Islet precursor cell (in vitro differentiated cells): ENCODE data around the gene DNLZ.

Source experiments
- DNase-seq: peaks from one replicate; pipeline ENCODE4 v3.0.0-alpha.2; 2018

DNLZ gene

DNA sequence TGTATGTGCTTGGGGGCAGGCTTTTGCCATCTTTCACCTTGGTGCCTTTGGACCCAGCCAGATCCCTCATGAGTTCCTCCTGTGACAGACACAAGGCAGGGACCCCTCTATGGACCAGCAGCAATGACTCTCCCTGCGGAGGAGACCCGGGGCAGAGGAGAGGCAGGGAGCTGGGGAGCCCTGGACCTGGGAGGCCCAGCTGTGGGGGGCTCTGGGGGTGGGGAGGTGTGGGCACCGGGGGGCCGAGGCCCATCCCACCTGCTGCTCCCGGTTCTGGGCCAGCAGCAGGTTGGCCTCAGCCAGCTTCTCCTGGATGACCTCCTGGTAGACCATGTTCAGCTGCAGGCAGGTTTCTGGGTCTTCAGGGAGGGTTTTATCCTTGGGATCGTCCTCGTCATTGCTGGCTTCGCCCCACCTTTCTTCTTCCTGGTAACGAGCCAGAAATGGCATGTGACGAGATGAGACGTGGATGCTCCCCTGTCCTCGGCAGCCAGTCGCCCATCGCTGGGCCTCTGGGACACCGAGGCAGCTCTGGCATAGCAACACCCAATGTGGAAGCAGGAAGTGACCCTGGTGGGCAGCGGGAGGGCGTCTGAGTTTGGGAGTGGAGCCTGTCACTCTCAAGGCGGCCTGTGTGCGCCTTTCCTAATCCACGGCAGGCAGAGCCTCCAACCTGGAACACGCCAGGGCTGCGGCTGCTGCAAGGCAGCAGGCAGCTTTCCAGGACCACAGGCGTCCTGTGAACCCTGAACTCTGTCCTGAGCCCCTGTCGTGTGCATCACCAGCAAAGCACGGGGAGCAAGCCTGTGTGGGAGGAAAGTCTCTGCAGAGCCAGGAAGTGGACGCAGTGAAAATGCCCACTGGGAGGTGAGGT is 32.0 kb upstream of the DNLZ start:
- no peak for DNase-seq

DNA sequence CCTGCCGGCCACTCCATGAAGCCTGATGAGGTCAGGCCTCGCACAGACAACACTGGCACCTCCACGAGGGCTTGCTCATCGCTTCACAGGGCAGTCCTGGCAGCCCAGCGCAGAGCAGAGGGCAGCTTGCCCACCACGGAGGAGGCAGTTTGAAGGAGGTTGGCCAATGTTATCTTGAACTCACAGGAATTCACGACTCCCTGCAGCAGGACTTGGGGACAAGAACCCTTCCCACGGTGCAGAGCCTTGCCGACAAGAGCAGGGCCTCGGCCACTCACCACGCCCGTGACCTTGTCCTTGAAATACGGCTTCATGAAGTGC is 31.4 kb upstream of the DNLZ start:
- no peak for DNase-seq

DNA sequence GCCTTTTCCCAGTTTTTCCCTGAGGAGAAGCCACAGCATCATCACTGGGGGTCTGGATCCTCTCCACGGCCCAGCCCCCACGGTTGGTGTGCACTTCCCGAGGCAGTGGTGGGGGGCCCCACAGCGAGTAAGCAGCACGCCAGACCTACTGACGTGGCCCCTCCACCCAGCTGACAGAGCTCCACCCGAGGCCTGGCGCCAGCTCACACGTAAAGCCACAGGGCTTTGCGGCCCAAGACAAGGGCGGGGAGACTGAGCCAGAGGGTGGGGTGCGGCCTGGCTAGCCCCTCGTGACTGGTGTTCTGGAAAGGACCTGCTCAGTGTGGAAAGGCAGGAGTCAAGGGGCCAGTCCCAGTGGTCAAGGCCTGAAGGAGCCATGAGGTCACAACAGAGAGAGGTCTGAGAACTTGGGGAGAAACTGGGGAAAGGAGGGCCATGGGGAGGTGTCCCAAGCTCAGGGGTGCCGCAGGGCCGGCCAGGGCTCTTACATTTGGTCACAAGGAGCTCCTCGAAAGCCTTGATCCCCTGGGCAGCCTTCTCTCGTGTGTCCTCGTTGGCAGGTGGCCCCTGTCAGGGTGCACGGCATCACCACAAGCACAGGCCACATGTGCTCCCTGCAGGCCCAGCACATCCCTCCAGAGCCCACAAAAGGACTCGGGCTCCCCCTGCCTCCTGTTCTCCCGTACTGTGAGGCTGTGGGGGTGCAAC is 30.9 kb upstream of the DNLZ start:
- no peak for DNase-seq

DNA sequence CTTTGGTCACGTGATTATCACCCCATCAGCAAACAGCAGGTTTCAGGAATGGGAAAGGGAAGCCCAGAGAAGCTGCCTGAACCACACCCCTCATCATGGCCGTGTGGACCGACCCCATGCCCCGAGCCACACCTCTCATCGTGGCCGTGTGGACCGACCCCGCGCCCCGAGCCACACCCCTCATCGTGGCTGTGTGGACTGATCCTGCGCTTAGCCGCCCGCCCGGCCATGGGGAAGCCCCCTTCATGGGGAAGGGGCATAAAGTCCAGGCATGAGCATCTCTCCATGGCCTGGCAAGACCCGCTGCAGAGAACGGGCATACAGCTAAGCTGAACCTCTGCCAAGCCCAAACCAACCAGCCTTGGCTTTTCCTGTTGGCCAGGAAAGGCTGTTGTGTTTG is 30.0 kb upstream of the DNLZ start:
- no peak for DNase-seq

DNA sequence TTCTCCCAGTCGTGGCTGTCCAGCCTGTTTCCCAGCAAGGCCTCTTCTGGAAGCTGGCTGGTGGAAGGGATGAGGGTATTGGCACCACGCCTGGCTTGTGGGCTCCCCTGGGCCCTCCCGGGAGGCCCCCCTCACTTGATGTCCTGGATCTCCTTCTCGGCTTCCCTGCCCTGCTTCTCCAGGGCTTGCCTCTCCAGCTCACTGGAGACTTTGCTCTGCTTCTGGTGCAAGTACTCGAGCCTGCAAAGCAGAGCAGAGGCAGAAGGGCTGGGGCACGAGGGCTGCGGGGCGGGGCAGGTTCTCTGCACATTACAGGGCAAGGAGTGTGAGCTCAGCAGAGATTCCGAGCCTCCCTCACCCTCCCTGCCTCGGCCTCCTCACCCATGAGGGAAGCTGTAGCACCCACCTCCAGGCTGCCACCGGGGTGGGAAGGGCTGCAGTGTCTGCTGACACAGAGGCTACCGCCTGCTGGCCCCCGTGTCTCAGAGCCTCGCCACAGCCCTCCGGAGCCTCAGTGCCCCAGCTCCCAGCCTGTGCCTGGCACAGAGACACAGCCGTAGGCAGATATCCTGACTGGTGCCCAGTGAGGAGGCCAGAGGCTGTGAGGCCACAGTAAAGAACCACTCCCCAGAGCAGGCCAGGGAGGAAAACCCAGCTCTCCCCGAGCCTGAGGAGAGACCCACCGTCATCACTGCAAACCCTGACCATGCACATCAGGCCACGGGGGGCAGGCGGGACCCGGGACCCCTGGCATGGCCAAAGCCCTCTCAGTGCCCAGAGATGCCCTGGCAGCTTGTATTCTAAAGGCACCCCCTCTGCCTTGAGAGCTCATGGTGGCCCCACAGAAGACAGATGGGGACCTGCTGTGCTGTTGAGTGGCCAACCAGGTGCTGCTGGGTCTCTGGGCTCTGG is 29.2 kb upstream of the DNLZ start:
- DNase-seq = no peak

DNA sequence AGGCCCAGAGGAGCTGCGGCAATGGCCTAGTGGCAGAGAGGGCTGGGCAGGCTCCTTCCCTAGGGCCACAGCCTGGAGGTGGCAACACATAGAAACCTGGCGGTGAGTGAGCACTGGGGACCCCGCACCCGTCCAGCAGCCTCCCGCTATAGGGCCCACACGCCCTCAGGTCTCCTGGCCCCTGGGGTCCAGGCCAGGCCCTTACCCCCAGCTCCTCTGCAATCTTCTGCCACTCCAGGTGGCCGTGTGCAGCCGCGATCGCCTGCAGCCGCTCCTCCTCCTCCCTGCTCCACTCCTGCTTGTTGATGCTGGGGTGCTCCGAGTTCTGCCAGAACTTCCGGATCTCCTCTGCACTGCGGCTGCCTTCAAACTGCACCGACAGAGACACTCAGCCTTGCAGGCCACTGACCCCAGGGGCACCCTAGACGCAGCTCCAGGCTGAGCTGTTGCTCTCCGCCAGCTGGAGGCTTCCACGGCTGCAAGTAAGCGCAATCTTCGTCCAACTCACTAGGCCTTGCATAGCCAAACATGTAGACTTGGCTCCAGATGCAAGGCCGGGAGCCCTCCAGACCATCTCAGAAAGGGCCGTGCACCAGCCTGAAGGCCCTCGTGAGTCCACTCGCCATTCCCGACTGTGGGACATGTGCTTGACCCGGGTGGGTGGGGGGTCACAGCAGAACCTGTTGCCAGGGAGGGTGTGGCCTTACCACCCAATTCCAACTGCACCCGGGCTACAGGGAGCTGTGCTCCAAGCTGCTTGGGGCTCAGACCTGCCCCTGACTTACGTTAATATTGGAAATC is 28.4 kb upstream of the DNLZ start:
- no peak for DNase-seq

DNA sequence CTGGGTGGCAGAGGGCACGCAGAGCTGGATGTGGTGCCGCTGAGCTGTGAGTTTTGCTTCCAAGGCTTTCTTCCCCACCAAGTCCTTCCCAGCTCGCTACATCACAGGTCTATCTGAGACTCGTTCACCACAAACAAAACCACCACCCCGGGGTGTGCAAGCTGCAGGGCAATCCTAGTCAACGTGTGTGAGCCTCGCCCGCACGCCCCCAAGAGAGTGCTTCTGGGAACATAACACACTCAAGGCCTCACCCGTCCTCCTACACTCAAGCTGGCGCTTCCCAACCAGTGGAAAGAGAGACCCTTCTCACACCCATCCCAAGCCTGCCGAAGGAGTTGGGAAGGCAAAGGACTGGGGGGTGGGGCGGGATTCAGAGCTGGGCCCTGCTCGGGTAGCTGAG is 25.9 kb upstream of the DNLZ start:
- DNase-seq = peak; percentile 52

DNA sequence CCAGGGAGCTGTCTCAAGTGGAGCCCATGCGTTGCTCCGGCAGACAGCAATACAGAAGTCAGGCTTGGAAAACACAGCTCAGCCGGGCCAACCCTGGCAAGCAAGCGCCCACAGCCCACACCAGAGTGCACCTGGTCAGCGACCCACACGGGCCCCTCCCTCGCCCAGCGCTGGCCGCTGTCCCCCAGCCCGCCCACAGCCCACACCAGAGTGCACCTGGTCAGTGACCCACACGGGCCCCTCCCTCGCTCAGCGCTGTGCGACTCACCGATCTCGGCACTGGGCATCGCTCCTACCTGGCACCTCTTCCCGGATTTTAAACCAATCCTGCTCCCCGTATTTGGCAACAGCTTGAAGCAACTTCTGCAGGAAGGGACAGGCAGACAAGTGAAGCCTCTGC is 23.7 kb upstream of the DNLZ start:
- no peak for DNase-seq

DNA sequence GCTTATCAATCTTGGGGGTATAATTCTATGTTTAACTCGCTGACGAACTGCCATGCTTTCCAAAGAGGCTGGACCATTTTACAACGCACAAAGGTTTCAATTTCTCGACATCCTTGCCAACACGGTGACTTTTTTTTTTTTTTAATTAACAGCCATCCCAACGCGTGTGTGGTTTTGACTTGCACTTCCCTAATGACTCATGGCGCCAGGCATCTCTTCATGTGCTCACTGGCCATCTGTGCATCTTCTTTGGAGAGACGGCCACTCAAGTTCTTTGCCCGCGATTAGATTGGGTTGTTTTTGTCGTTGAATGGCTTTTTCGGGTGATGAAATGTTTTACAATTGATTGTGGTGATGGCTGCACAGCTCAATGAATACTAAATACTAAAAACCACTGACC is 22.5 kb upstream of the DNLZ start:
- no peak for DNase-seq

DNA sequence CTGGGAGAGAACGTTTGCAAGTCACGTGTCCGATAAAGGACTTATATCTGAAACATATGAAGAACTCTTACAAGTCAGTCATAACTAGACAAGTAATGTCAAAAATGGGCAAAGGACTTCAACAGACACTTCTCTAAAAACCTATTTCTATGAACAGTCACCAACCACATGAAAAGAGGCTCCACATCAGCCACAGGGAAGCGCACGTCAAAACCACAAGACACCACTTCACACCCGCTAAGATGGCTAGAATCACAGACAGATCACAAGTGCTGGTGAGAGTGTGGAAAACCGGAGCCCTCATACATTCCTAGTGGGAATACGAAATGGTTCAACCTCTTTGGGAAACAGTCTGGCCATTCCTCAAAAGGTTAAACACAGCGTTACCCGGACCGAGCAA is 21.5 kb upstream of the DNLZ start:
- no peak for DNase-seq

DNA sequence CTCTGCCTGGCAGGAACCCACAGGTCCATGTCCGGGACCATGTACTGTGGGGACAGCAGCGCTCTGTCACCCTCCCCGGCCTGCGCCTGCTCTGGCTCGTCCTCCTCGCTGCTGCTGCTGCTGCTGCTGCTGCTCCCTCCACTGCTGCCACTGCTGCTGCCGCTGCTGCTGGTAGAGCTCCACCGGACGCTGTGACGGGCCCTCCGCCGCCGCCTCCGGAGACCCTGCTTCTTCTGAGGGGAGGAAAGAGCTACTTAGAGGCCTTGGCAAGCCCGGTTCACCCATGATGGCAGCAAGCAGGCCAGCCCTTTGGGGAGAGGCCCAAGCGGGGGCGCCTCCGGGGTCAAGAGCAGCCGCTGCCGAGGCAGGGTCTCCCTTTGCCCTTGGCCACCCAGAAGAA is 19.9 kb upstream of the DNLZ start:
- DNase-seq = no peak

DNA sequence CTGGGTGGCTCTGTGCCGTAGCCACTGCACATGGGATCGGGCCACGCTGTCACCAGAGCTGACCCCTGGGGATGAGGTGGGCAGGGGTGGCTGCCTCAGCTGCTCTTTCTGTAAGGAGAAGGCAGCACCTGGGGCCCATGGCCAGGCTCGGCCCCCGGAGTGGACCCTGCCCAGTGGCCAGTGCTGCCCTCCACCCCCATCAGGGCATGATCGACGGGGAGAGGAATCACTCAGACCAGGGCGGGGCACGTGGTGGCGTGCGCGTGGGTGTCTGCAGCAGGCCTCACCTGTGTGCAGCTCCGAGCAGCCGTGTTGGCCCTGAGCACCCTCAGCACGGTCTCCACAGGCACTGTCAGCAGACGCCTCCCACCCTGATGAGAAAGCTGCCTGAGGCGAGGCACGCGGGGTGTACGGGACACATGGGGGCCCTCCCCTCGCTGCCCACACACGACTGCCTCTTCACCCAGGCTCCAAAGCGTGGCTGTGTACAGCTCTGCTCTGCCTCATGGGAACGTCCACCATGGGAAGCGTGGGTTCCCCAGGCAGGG is 18.5 kb upstream of the DNLZ start:
- no peak for DNase-seq

DNA sequence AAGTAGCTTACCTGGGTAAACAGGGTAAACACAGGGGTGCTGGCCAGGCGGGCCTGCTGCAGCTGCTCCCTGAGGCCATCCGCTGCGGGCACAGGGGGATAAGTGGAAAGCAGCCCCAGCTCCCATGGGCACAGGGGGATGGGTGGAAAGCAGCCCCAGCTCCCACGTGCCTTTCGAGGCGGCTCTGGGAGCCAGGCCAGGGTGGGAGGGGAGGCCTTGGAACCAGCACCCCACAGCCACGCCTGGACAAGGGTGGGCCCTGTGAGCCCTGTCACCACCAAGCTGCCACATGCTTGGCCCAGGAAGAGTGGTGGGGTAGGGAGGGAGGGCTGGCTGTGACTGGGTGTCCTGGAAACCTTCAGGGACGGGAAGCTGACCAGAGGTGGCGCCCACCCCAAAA is 17.8 kb upstream of the DNLZ start:
- DNase-seq = no peak

DNA sequence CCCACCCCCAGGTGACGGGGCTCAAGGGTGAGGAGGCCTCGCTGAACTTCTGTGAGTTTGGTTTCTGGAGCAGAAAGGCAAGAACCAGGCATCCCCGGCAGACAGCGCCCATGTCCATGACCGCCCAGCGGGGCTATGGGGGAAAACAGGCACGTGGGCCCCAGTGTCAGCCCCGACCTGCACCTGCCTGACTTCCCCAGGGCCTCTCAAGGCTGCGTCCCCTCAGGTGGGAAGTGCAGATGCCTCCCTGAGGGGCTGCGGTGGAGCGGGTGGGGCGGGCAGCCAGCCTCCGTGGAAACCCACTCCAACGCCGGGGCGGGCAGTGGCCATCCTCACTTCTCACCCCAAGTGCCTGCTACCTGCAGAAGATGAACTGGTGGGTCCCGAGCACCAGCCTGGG is 16.8 kb upstream of the DNLZ start:
- no peak for DNase-seq

DNA sequence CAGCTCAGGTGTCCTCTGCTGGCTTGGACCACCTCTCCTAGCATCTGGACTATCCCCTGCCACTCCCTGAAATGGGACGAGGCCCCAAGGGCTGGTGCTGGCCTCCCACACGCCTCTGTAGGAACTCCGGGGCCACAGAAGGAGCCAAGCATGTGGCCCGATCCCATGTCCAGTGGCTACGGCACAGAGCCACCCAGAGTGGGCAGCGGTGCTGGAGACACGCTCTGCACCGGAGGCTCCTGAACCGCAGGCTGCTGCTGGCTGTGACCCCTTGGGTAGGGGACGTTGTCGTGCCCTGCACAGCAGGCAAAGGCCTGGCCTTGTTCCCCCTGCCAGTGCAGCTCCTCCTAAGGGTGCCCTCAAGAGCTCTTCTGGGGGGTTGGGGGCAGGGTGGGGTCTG is 16.3 kb upstream of the DNLZ start:
- DNase-seq = no peak

DNA sequence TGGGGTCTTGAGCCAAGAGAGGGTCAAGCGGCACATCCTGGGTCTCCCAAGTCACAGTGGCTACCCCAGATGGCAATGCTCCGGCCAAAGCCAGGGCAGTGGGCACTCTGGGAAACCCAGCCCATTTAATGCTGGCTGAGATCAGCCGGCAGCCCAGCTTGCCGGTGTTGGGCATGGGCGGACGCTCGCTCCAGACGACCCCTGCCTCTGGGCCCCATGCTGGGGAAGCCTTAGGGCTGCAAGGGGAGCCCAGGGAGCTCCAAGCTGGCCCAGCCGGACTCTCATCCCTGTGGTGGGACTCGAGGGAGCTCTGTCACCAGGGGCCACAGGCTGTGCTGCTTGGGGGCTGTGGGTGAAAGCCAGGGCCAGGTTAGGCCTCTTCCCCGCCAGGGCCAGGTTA is 15.9 kb upstream of the DNLZ start:
- no peak for DNase-seq

DNA sequence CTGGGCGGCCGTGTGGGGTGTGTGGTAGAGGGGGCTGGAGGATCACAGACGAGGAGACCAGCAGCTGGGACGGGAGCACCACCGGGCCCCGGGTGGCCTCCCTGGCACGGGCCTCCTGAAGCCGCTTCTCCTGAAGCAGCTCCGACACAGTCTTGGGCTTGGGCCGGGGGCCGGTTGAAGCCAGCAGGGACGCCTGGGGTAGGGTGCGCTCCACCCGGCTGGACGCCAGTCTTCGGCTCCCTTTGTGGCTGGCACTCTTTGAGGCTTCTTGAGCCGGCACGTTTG is 15.4 kb upstream of the DNLZ start:
- DNase-seq = no peak

DNA sequence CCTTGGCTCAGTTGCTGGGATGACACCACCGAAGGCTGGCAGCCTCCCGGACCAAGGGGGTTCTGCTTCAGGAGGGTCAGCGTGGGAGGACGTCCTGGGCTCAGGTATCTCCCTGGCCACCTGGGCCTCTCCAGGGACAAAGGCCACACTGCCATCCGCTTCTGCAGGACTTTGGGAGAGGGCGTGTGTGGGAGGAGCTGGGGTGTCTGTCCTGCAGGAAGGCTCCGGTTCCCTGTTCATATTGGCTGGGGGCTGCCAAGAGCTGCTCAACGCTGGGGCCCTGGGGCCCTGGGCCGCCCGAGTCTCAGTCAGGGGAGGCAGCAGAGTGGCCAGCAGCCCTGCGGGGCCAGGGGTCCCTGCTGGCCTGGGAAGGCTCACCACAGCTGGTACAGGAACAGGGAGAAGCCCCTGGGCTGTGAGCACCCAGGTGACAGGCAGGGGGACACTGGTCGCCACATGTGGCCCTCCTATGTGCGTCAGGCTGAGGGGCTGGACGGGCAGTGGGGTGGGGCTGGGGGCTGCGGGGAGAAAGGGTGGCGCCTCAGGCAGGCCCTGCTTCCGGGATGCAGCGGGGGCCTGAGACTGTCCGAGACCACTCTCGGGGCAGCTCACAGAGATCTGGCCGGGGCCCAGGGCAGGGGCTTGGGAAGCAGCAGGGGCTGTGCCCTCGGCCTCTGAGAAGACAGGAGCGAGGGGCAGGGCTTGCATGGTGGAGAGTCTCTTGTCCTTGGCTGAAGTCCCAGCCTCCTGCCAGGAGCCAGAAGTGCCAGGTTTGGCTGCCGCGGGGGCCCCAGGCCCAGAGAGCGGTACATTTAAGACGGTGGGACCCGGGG is 14.8 kb upstream of the DNLZ start:
- no peak for DNase-seq

DNA sequence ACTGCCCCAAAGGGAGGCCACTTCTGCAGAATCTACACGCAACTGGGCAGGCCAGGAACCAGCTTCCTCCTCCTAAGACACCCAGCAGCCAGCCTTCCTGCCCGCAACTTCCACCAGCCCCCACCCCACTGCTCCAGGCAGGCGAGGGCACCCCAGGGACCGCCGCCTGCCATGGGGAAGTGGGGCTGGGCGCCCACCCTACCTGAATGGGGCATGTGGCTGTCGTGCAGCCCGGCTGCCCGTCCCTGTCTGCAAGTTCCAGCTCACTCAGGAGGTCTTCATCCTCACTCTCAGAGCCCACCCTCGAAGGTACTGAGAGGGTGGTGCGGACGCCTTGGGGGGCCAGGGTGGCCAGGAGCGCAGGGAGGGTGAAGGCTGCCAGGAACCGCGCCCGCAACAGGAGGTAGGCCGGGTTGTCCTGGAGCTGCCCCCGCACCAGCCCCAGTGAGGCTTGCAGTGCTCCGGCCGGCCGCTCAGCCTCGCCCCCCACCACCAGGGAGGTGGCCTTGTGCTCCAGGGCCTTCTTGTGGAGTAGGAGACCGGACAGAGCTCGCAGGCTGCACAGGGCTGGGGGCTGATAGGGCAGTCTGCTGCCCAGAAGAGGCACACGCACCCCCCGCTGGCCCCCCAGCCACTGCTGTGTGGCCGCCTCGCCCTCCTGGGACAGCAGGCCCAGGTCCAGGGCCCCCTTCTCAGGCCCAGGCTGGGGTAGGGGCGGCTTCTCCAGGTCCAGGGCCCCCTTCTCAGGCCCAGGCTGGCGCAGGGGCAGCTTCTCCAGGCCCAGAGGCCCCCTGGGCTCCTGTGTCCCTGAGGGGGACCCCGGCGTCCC is 14.0 kb upstream of the DNLZ start:
- DNase-seq = no peak

DNA sequence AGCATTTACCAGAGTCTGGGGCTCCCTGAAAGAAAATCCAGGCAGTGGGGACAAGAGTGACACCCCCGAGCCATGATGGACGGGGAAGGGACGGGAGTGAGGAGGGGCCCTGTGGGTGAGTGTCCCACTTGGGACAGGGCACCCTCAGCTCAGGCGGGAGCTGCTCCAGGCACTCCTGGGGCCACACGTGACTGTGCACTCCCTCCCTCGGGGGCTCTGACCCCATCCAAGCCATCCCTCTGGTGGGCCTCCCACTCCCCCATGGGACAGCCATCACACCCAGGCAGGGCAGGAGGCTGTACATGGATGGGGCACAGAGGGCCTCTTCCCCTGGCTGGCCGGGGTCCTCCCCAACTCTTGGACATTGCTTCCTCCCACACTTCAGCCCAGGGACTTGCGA is 12.9 kb upstream of the DNLZ start:
- DNase-seq = no peak

DNA sequence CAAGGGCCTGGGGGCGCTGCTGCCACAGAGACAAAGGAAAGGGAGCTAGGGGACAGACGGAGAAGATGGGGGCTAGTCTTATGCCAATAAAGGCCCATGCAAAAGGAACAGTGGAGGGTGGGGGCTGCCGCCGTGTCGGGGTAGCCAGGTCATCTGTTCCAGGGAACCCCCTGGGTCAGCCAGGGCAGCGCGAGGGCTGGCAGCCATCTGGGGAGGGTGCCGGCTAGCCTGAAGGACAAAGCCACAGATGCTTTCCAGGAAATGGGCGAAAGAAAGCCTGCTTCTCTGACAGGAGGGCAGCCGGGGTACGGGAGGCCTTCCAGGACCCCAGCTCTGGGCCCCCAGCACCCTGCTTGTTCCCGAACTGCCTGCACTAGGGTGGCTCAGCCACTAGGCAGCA is 11.6 kb upstream of the DNLZ start:
- no peak for DNase-seq
